Karpas-422 (cell line): ENCODE data around the gene MXI1. TPM values are rescaled to one million over a fixed set of nuclear protein-coding genes. Genes with fewer than 3 reads are reported as not detected.

Experiments used
- DNase-seq: peaks from one replicate; pipeline ENCODE4 v3.0.0-alpha.2; 2015
- H2AFZ ChIP-seq: fragments of 200-600 bp; sonication (generic); 2 replicates; pipeline ENCODE4 v1.6.1; 2014; ENCODE audit warnings: antibody characterized with exemption, low read length, mixed read lengths
- H3K27ac ChIP-seq: fragments of 200-600 bp; sonication (generic); 2 replicates; pipeline ENCODE4 v1.5.1; 2014; ENCODE audit warnings: mild to moderate bottlenecking, low read length, moderate library complexity
- H3K27me3 ChIP-seq: fragments of 200-600 bp; sonication (generic); 2 replicates; pipeline ENCODE4 v1.6.1; 2014; ENCODE audit warnings: low read length, mixed read lengths
- H3K36me3 ChIP-seq: fragments of 200-600 bp; sonication (generic); 2 replicates; pipeline ENCODE4 v1.6.1; 2014; ENCODE audit warnings: low read length, mixed read lengths; ENCODE audit not compliant: insufficient read depth
- H3K4me1 ChIP-seq: fragments of 200-600 bp; sonication (generic); 2 replicates; pipeline ENCODE4 v1.6.1; 2014; ENCODE audit warnings: mild to moderate bottlenecking, low read length, mixed read lengths
- H3K4me2 ChIP-seq: fragments of 200-600 bp; sonication (generic); 2 replicates; pipeline ENCODE4 v1.6.1; 2014; ENCODE audit warnings: low read length, low read depth, mild to moderate bottlenecking; ENCODE audit not compliant: poor library complexity, severe bottlenecking
- H3K4me3 ChIP-seq: fragments of 200-600 bp; sonication (generic); 2 replicates; pipeline ENCODE4 v1.5.1; 2014; ENCODE audit warnings: mild to moderate bottlenecking, antibody characterized with exemption, low read length, mixed read lengths
- H3K79me2 ChIP-seq: fragments of 200-600 bp; sonication (generic); 2 replicates; pipeline ENCODE4 v1.6.1; 2014; ENCODE audit warnings: mild to moderate bottlenecking, low read length, mixed read lengths
- H3K9ac ChIP-seq: fragments of 200-600 bp; sonication (generic); 2 replicates; pipeline ENCODE4 v1.6.0; 2014; ENCODE audit warnings: low read length
- H3K9me2 ChIP-seq: fragments of 200-600 bp; sonication (generic), shearing (Covaris generic); replicated peaks from 2 replicates; pipeline ENCODE4 v1.6.0; 2014; ENCODE audit warnings: mild to moderate bottlenecking, low read length, moderate library complexity; ENCODE audit not compliant: insufficient read depth
- H3K9me3 ChIP-seq: fragments of 300-700, 200-600 bp; sonication (generic); 2 replicates; pipeline ENCODE4 v1.6.1; 2014; ENCODE audit warnings: low read length, mixed read lengths
- H4K20me1 ChIP-seq: fragments of 200-600 bp; sonication (generic); 2 replicates; pipeline ENCODE4 v1.6.1; 2014; ENCODE audit warnings: mild to moderate bottlenecking, antibody characterized with exemption, low read length, low read depth; ENCODE audit not compliant: insufficient read depth
- total RNA-seq: library from RNA; depleted of rRNA; stranded (reverse); fragments of >200 nt; shearing (Covaris generic); gene quantifications from 2 replicates; pipeline ENCODE4 v1.2.3, GENCODE V29; 2014; ENCODE audit warnings: low replicate concordance

Gene MXI1
- total RNA-seq, 1 experiment from 2014 or later = 12.0 TPM

DNA sequence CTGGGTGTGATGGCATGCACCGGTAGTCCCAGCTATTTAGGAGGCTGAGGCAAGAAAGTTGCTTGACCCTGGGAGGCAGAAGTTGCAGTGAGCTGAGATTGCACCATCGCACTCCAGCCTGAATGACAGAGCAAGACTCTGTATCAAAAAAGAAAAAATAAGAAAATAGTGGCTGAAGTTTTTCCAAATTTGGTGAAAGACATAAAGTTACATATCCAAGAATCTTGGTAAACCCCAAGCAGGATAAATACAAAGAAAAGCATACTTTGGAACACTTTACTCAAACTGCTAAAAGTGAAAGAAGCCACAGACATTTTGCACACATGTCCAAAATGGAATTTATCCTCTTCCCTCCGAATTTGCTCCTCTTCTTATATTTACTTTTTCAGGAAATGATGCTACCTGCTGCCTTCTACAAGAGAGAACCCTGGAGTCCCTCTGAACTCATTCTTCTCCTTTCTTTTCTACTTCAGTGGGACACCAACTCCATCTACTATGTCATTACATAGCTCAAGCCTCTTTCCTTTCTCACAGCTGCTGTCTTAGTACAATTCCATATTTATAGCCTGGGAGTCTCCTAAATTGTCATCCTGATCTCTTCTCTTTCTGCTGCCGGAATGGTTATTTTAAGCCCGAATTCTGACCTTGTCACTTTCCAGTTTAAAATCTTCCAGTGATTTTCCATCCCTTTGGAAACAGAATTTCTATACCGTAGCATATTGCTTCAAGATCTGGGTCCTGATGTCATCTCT, 114.6 kb downstream of the MXI1 start:
- Histone ChIP-seq H3K36me3 (no peaks in the 10 kb centered on the region), H3K4me2 (no peak overlapping the region), H3K9me2 (no peaks in the 10 kb centered on the region), H3K9ac (no peak overlapping the region), H3K4me1 (no peaks in the 10 kb centered on the region), H3K79me2 (no peaks in the 10 kb centered on the region), H3K27me3 (no peaks in the 10 kb centered on the region; the same call in 1 of the 2 replicates), H2AFZ (no peak overlapping the region), H3K4me3 (no peak overlapping the region), H3K27ac (no peak overlapping the region), H4K20me1 (no peaks in the 10 kb centered on the region), H3K9me3 (no peaks in the 10 kb centered on the region)
- no peak for DNase-seq

GRCh38 chr10:110323503-110323902, 116.1 kb downstream of the MXI1 start:
- no peaks in the 10 kb centered on the region for H3K4me1 ChIP-seq
- H4K20me1 ChIP-seq = no peaks in the 10 kb centered on the region
- no peaks in the 10 kb centered on the region for H3K9me2 ChIP-seq
- H3K36me3 ChIP-seq = no peaks in the 10 kb centered on the region
- H2AFZ ChIP-seq = no peak overlapping the region
- no peak overlapping the region for H3K4me2 ChIP-seq
- H3K9me3 ChIP-seq = no peaks in the 10 kb centered on the region
- H3K27me3 ChIP-seq = no peaks in the 10 kb centered on the region; the same call in 1 of the 2 replicates
- H3K27ac ChIP-seq = no peak overlapping the region
- no peak overlapping the region for H3K4me3 ChIP-seq
- no peak overlapping the region for H3K9ac ChIP-seq
- H3K79me2 ChIP-seq = no peaks in the 10 kb centered on the region
- no peak for DNase-seq

DNA sequence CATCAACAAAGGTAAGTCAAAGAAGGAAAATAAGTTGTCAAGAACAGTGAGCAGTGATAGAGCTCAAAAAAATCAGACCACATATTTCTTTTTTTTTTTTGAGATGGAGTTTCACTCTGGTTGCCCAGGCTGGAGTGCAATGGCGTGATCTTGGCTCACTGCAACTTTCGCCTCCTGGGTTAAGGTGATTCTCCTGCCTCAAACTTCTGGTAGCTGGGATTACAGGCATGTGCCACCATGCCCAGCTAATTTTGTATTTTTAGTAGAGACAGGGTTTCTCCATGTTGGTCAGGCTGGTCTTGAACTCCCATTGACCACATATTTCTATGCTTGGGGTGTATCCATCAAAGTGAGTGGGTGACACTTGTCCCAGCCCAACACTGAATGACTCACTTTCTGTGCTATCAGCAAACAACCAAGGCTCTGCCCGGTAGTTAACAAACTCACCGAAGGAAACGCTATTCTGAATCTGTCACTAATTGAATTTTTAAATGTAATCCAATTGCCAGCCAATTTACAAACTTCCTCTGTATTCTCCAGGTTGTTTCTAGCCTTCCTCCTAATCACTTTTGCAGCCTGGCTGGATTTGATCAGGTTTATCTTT, 116.9 kb downstream of the MXI1 start:
- no peak for DNase-seq
- Histone ChIP-seq H2AFZ (no peak overlapping the region), H3K4me1 (no peaks in the 10 kb centered on the region), H3K4me2 (no peak overlapping the region), H3K36me3 (no peaks in the 10 kb centered on the region), H4K20me1 (no peaks in the 10 kb centered on the region), H3K9me2 (no peaks in the 10 kb centered on the region), H3K9me3 (no peaks in the 10 kb centered on the region), H3K79me2 (no peaks in the 10 kb centered on the region), H3K27ac (no peak overlapping the region), H3K9ac (no peak overlapping the region), H3K27me3 (no peaks in the 10 kb centered on the region; the same call in 1 of the 2 replicates), H3K4me3 (no peak overlapping the region)

- no peak overlapping the region for H3K27ac ChIP-seq
- no peaks in the 10 kb centered on the region for H3K4me1 ChIP-seq
- no peak overlapping the region for H3K9ac ChIP-seq
- H3K4me3 ChIP-seq = no peak overlapping the region
- no peak overlapping the region for H2AFZ ChIP-seq
- H3K27me3 ChIP-seq = no peaks in the 10 kb centered on the region; the same call in 1 of the 2 replicates
- no peaks in the 10 kb centered on the region for H3K79me2 ChIP-seq
- 0 out of 2 replicates have a peak, but pooled peaks cover 4% of the 10 kb centered on the region for H3K9me3 ChIP-seq
- DNase-seq = no peak
- no peaks in the 10 kb centered on the region for H3K9me2 ChIP-seq
- H3K36me3 ChIP-seq = no peaks in the 10 kb centered on the region
- no peak overlapping the region for H3K4me2 ChIP-seq
- H4K20me1 ChIP-seq = no peaks in the 10 kb centered on the region
Observed at GRCh38 chr10:110324805-110325280, 117.4 kb downstream of the MXI1 start.

DNA sequence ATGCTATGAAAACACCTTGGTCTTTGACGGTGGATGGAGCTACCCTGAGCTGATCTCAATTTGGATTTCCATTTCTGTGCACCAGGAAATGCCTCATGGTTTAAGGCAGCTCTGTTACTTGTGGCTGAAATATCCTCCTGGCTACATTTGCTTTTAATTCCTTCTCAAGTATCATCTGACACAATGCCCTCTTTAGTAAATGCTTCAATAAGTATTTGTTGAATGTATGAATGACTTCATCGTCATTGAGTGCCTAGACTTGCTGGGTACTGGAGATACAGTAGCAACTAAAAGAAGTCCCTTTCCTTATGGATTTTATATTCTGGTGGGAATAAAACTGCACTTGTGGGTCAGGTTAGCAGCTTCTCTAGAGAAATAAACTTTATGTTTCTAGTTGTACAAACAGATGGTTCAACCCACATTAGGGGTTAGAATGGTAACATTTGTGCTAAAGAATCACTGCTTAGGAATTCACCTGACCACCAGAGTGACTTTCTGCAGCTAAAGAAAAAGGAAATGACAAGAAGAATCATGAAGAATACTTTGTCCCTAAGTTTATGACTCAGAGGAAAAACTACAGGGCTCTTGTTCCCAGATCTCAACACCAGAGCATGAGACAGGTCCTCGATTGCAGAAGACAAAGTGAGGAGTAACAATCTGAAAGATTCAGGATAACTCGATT, 119.1 kb downstream of the MXI1 start:
- H2AFZ ChIP-seq = no peak overlapping the region
- H3K27ac ChIP-seq = no peak overlapping the region
- H3K4me2 ChIP-seq = no peak overlapping the region

DNA sequence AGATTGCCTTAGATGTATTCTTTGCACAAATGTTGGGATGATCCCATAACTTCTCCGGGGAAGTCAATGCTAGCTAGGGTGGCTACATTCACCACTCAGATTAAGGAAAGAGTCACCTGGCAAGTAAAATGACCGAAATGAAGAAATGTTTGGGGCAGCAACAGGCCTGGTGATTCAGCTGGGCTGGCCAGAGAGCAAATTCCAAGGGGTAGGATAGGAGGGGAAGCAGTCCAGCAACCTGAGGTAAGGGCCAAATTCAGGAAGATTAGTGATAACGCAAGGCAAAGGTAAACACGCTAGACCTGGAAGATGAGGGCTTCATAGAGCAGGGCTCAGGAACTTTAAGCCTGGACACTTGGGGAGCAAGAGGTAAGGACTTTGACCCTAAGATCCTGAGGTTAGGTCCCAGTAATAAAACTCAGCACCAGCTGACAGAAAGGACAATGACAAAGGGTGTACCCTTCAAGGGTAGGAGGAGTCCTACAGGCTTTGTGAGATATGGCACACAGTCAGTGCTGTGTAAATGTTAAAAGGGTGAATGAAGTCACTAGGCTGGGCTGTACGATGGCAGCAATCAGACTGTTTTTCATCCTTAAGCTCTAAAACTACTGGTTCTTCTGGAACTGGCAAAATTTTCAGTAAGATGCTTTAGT, 120.0 kb downstream of the MXI1 start:
- no peak overlapping the region for H3K4me3 ChIP-seq
- peaks cover 14% of the 10 kb centered on the region; the same call in 1 of the 2 replicates for H3K9me3 ChIP-seq
- DNase-seq = no peak
- H3K79me2 ChIP-seq = no peaks in the 10 kb centered on the region
- no peak overlapping the region for H2AFZ ChIP-seq
- no peaks in the 10 kb centered on the region for H3K36me3 ChIP-seq
- no peak overlapping the region for H3K27ac ChIP-seq
- H3K9ac ChIP-seq = no peak overlapping the region
- no peaks in the 10 kb centered on the region for H3K9me2 ChIP-seq
- H3K4me2 ChIP-seq = no peak overlapping the region
- no peaks in the 10 kb centered on the region; the same call in 1 of the 2 replicates for H3K27me3 ChIP-seq
- no peaks in the 10 kb centered on the region for H4K20me1 ChIP-seq
- no peaks in the 10 kb centered on the region for H3K4me1 ChIP-seq

More for the DNA sequence above, 119.1 kb downstream of the MXI1 start:
- H3K4me1 ChIP-seq = no peaks in the 10 kb centered on the region
- H3K9me2 ChIP-seq = no peaks in the 10 kb centered on the region
- no peaks in the 10 kb centered on the region; the same call in 1 of the 2 replicates for H3K27me3 ChIP-seq
- H3K9me3 ChIP-seq = peaks cover 14% of the 10 kb centered on the region; the same call in 1 of the 2 replicates
- DNase-seq = no peak
- H3K36me3 ChIP-seq = no peaks in the 10 kb centered on the region
- H4K20me1 ChIP-seq = no peaks in the 10 kb centered on the region
- no peaks in the 10 kb centered on the region for H3K79me2 ChIP-seq
- H3K4me3 ChIP-seq = no peak overlapping the region
- no peak overlapping the region for H3K9ac ChIP-seq

- no peak overlapping the region for H3K4me2 ChIP-seq
- H3K4me3 ChIP-seq = no peak overlapping the region
- H3K9me3 ChIP-seq = peaks cover 14% of the 10 kb centered on the region; the same call in 1 of the 2 replicates
- H3K27ac ChIP-seq = no peak overlapping the region
- H3K9me2 ChIP-seq = no peaks in the 10 kb centered on the region
- H4K20me1 ChIP-seq = no peaks in the 10 kb centered on the region
- H3K79me2 ChIP-seq = no peaks in the 10 kb centered on the region
- no peaks in the 10 kb centered on the region; the same call in 1 of the 2 replicates for H3K27me3 ChIP-seq
- H3K4me1 ChIP-seq = no peaks in the 10 kb centered on the region; the same call in 1 of the 2 replicates
- H3K36me3 ChIP-seq = no peaks in the 10 kb centered on the region
- no peak overlapping the region for H3K9ac ChIP-seq
- no peak for DNase-seq
- no peak overlapping the region for H2AFZ ChIP-seq
Observed at GRCh38 chr10:110330675-110331074, 123.3 kb downstream of the MXI1 start.
